GM12801 (cell line): ENCODE results near the gene HIPK2.

Source experiments
- CTCF ChIP-seq: IDR thresholded peaks from one replicate; pipeline ENCODE4 v1.5.1; 2011; ENCODE audit warnings: control low read depth; ENCODE audit not compliant: insufficient read length; ENCODE audit errors: extremely low read depth

The HIPK2 gene

GRCh38 chr7:139777948-139778841 is at the start of gene HIPK2:
Gene HIPK2, minus strand, starts transcription at chr7:139777998. Its CDS starts 375 bp downstream, at chr7:139777623.
- no peak for TF ChIP-seq CTCF

GRCh38 chr7:139827042-139827441 is 49.2 kb upstream of the HIPK2 start:
- TF ChIP-seq CTCF: no peak

GRCh38 chr7:139825666-139826290 is 48.0 kb upstream of the HIPK2 start:
- no peak for TF ChIP-seq CTCF

GRCh38 chr7:139823959-139824521 is 46.2 kb upstream of the HIPK2 start:
- no peak for TF ChIP-seq CTCF

- TF ChIP-seq CTCF: no peak
Measured at GRCh38 chr7:139822855-139823254, 45.1 kb upstream of the HIPK2 start.

- TF ChIP-seq CTCF: no peak
Measured at GRCh38 chr7:139821349-139822105, 43.7 kb upstream of the HIPK2 start.

GRCh38 chr7:139820089-139820488 is 42.3 kb upstream of the HIPK2 start:
- no peak for TF ChIP-seq CTCF
